ENCODE data around the gene USP3.

DNA sequence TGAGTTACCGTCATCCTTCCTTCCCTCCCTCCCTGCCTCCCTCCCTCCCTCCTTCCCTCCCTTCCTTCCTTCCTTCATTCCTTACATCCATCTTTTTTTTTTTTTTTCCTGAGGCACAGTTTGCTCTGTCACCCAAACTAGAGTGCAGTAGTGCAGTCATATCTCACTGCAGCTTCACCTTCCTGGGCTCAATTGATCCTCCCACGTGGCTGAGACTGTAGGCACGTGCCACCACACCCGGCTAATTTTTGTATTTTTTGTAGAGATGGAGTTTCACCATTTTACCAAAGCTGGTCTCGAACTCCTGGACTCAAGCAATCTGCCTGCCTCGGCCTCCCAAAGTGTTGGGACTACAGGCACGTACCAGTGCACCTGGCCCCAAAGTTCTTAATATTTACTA, 25.8 kb downstream of the USP3 start:
- TF ChIP-seq POLR2AphosphoS5 (IDR thresholded peaks at IDR 0.05; ENCODE audit: insufficient read depth in 1 of 2, low read depth in 1 of 2) (no peak), POLR2A (IDR thresholded peaks at IDR 0.05) (no peak)
